Lung (tissue), 12 donors: Measurements from ENCODE around the gene COMMD1. TPM values are rescaled to one million over a fixed set of nuclear protein-coding genes. Genes with fewer than 3 reads are reported as not detected.

Experiments
- ATAC-seq: fragments of 200-7000 bp; cut with Tn5 transposase; one replicate; pipeline ENCODE4 v1.9.1; 2020; ENCODE audit warnings: moderate number of reproducible peaks; ENCODE audit not compliant: insufficient read depth, low FRiP score
- DNase-seq, 3 donors: peaks; one replicate each; pipeline ENCODE4 v3.0.0-alpha.2; 2013 to 2017
- H3K27ac ChIP-seq, 2 donors: one replicate each; pipeline ENCODE4 v1.5.1; 2013; ENCODE audit warnings: mild to moderate bottlenecking in 2 of 2, moderate library complexity in 2 of 2, control low read depth in 1 of 2, inconsistent platforms in 1 of 2, low read depth in 1 of 2, low read length in 1 of 2
- H3K27me3 ChIP-seq, 3 donors: one replicate each; pipeline ENCODE4 v1.5.1; 2013; ENCODE audit warnings: low read length in 2 of 3; ENCODE audit not compliant: control insufficient read depth in 3 of 3, insufficient read depth in 3 of 3
- H3K36me3 ChIP-seq, 4 donors: one replicate each; pipeline ENCODE4 v1.5.1; 2013; ENCODE audit warnings: low read length in 4 of 4, mild to moderate bottlenecking in 1 of 4, moderate library complexity in 1 of 4; ENCODE audit not compliant: control insufficient read depth in 4 of 4, insufficient read depth in 4 of 4
- H3K4me1 ChIP-seq, 5 donors: one replicate each; pipeline ENCODE4 v1.5.1; 2013; ENCODE audit warnings: low read length in 5 of 5, mild to moderate bottlenecking in 2 of 5, moderate library complexity in 1 of 5; ENCODE audit not compliant: control insufficient read depth in 5 of 5, insufficient read depth in 5 of 5
- H3K4me3 ChIP-seq: one replicate; pipeline ENCODE4 v1.5.1; 2013; ENCODE audit warnings: mild to moderate bottlenecking, control low read depth, moderate library complexity
- H3K9ac ChIP-seq, 2 donors: one replicate each; pipeline ENCODE4 v1.5.1; 2013; ENCODE audit warnings: low read length in 2 of 2, control low read depth in 1 of 2; ENCODE audit not compliant: insufficient read depth in 1 of 2
- H3K9me3 ChIP-seq, 4 donors: one replicate each; pipeline ENCODE4 v1.5.1; 2013; ENCODE audit warnings: low read length in 3 of 4, mild to moderate bottlenecking in 1 of 4, moderate library complexity in 1 of 4; ENCODE audit not compliant: control insufficient read depth in 4 of 4, insufficient read depth in 3 of 4
- CTCF ChIP-seq: IDR thresholded peaks from 2 replicates; pipeline ENCODE4 v1.5.1; 2012; ENCODE audit warnings: mild to moderate bottlenecking; ENCODE audit errors: control extremely low read depth, extremely low read depth
- WGBS, 2 donors: extraction: QIAGEN DNeasy Blood & Tissue Kit; methylation state at CpG; one replicate each; pipeline ENCODE4 v1.1.7; 2013; 5-methylcytosine and 5-hydroxymethylcytosine counted together
- polyA plus RNA-seq, 2 donors: library from polyadenylated mRNA; stranded (reverse); fragments of 200-250 nt; gene quantifications; one replicate each; pipeline ENCODE4 v1.2.1, GENCODE V29; 2013
- total RNA-seq, 2 donors: library from RNA; depleted of rRNA in 1 of 2; stranded (reverse); fragments of >200 nt in 1 of 2; gene quantifications; one replicate each; pipeline ENCODE4 v1.2.1, GENCODE V29; 2014 to 2021
- donor health status: control.
- donor health status: control.
- donor health status: Bipolar disorder and iron deficiency.
- donor health status: healthy.
- donor health status: DM: yes; HTN: yes; CAD: no.

COMMD1 gene
- total and polyA plus RNA-seq, 4 donors, result 31.0 to 41.7 (median 35.2) TPM

DNA sequence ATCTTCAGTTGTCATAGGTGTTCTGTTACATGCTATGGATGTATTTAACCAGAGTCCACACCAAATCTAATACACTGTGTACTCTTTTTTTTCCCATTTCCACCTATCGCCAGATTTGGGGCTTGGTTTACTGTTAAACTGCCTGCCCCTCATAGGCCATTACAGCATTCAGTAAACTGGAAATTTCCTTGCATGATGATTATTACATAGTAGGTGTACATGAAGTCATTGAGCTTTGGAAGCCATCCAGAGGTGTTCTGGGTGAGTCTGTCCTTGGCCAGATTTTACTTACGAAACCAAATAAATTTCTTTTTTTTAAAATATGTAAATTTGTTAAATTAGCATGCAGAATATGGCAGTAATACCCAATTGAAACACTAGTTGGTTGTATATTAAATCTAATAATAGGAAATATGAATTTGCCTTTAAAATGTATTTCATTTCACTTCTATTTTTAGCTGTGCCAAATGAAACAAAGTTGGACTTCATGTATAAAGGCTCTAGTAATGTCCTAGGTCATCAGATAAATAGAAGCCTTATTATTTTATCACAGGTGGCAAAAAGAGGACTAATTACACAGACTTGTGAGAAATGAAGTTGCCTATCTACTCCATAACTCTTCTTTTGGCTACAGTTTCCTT, 60.7 kb downstream of the COMMD1 start:
- Histone ChIP-seq H3K27ac (peak overlapping the region in 1 of 2 donors; percentile 60), H3K4me1 (peaks cover 0 to 8% (median 3%) of the 10 kb centered on the region in 5 donors), H3K27me3 (no peaks in the 10 kb centered on the region), H3K36me3 (peaks cover 0 to under 1% (median 0%) of the 10 kb centered on the region in 4 donors), H3K9ac (no peak overlapping the region), H3K9me3 (no peaks in the 10 kb centered on the region), H3K4me3 (no peak overlapping the region)
- DNase-seq, result no peak
- TF ChIP-seq CTCF, result no peak
- 96 to 98% methylated on average over 2 of the region's 2 CpGs for WGBS, 2 donors
- no peak for ATAC-seq

DNA sequence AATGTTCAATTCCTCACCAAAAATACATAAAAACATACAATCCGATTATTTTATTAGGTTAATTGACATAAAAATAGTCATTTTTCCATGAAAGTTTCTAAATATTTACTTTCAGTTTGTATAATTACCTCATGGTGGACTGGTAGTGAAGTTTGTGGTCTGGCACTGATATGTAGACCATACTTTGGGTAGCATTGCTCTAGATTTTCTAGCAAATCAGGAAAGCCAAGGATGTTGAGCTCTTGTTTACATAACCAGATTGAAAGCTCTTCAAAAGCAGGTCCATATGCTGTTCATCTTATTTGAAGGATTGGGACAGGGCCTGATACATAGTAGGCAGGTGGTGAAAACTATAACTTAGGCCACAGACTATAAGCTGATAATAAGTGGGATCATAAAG, 61.8 kb downstream of the COMMD1 start:
- Histone ChIP-seq H3K4me3 (no peak overlapping the region), H3K9me3 (no peaks in the 10 kb centered on the region), H3K4me1 (peaks cover 0 to 6% (median 3%) of the 10 kb centered on the region in 5 donors), H3K9ac (no peak overlapping the region), H3K36me3 (no peaks in the 10 kb centered on the region), H3K27ac (no peak overlapping the region), H3K27me3 (no peaks in the 10 kb centered on the region)
- no peak for TF ChIP-seq CTCF
- WGBS, 2 donors, result 46 to 77% methylated on average over 1 of the region's 1 CpG
- ATAC-seq (no peak), DNase-seq (no peak)

GRCh38 chr2:61969376-61969775, 63.9 kb downstream of the COMMD1 start:
- no peak overlapping the region for H3K27ac ChIP-seq

More at GRCh38 chr2:61969376-61969775, 63.9 kb downstream of the COMMD1 start:
- Histone ChIP-seq H3K4me3 (no peak overlapping the region), H3K27me3 (no peaks in the 10 kb centered on the region), H3K36me3 (no peaks in the 10 kb centered on the region), H3K9me3 (no peaks in the 10 kb centered on the region), H3K4me1 (peaks cover 0 to 8% (median 3%) of the 10 kb centered on the region in 5 donors), H3K9ac (no peak overlapping the region)
- no peak for TF ChIP-seq CTCF
- DNase-seq (peak in 1 of 3 donors; percentile 28), ATAC-seq (no peak)
- 65 to 76% methylated on average over 1 of the region's 1 CpG for WGBS, 2 donors
